OCI-LY1 (cell line): ENCODE results near the gene WDR35.

Experiments used
- CTCF ChIP-seq: fragments of 200-600 bp; sonication (generic), shearing (Covaris generic); IDR thresholded peaks from 2 replicates; pipeline ENCODE4 v1.5.1; 2017; ENCODE audit warnings: mild to moderate bottlenecking, antibody characterized with exemption, low read length, moderate library complexity, mixed read lengths
- EZH2 ChIP-seq: fragments of 200-600 bp; sonication (generic), shearing (Covaris generic); IDR thresholded peaks from 2 replicates; pipeline ENCODE4 v1.8.0; 2017; ENCODE audit warnings: borderline replicate concordance, mixed run types, mild to moderate bottlenecking, antibody characterized with exemption, low read length, moderate library complexity, mixed read lengths

- TF ChIP-seq EZH2: no peak
- TF ChIP-seq CTCF: no peak
Observed at GRCh38 chr2:20005067-20005627, 15.2 kb upstream of the WDR35 start.
